Measurements from ENCODE around the gene RERE. TPM values are rescaled to one million over a fixed set of nuclear protein-coding genes. Genes with fewer than 3 reads are reported as not detected.
"Not testable (repeated sequence)": the region's sequence is repeated elsewhere in the genome, so short reads cannot be mapped to it uniquely, and the experiment has no call there.

RERE gene
- total RNA-seq, 1 donor, result 55.0 TPM

DNA sequence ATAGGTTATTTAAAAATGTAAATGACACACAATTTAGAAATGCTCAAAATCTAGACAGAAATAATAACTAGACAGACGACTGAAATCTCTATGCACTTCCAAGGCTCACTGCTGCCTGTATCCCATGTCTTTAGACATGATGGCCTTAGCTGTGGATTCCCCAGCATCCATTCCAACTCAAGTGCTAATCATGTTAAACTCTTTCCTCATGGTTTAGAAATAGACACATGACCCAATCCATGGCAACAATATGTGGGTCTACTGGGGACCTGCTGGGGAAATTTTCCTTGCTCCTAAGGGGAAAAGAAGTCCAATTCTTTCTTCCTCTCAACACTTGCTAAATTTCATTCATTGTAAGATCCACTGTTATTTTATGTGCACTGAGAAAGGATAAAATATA is 311.0 kb downstream of the RERE start:
- H3K36me3 ChIP-seq (ENCODE audit: insufficient read depth, low read length), result no peaks in the 10 kb centered on the region
- no peak overlapping the region for H3K4me2 ChIP-seq (ENCODE audit: insufficient read depth, low read length)
- H3K27ac ChIP-seq (ENCODE audit: low read depth, low read length), result no peak overlapping the region
- no peaks in the 10 kb centered on the region for H3K27me3 ChIP-seq (ENCODE audit: insufficient read depth, low read length)
- H3K79me2 ChIP-seq (ENCODE audit: insufficient read depth, low read length), result peaks cover 13% of the 10 kb centered on the region
- H3K4me3 ChIP-seq (ENCODE audit: insufficient read depth, low read length), result no peak overlapping the region
- no peak overlapping the region for H2AFZ ChIP-seq (ENCODE audit: low read length)
- no peak for DNase-seq (ENCODE audit: insufficient read length, low spot score, missing footprints)
- TF ChIP-seq, protein P1, sequence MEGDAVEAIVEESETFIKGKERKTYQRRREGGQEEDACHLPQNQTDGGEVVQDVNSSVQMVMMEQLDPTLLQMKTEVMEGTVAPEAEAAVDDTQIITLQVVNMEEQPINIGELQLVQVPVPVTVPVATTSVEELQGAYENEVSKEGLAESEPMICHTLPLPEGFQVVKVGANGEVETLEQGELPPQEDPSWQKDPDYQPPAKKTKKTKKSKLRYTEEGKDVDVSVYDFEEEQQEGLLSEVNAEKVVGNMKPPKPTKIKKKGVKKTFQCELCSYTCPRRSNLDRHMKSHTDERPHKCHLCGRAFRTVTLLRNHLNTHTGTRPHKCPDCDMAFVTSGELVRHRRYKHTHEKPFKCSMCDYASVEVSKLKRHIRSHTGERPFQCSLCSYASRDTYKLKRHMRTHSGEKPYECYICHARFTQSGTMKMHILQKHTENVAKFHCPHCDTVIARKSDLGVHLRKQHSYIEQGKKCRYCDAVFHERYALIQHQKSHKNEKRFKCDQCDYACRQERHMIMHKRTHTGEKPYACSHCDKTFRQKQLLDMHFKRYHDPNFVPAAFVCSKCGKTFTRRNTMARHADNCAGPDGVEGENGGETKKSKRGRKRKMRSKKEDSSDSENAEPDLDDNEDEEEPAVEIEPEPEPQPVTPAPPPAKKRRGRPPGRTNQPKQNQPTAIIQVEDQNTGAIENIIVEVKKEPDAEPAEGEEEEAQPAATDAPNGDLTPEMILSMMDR (IDR thresholded peaks at IDR 0.05; ENCODE audit: extremely low read depth, low read depth, low read length), result no peak
- peaks cover 18% of the 10 kb centered on the region for H3K4me1 ChIP-seq (ENCODE audit: insufficient read depth, low read length)
- no peaks in the 10 kb centered on the region for H4K20me1 ChIP-seq (ENCODE audit: insufficient read depth, low read length)
- H3K9me3 ChIP-seq (ENCODE audit: low read depth, low read length), result no peaks in the 10 kb centered on the region

DNA sequence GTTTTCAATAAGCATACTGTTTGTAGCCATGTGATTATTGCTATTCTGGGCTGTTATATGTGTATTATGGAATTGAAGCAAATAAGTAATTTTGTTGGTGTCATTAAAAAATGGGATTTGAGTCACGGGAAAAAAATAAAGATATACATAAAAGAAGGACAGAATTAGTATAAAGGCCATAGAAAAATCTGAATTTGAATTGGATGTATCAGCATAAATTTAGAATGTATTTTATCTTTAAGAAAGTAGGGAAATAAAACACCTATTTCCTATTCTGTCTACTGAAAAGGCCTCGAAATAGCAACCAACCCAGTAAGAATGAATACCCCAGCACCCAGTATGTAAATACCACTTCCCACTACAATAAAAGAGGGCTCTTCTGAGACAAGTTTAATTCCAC is 313.6 kb downstream of the RERE start:
- H3K27me3 ChIP-seq (ENCODE audit: insufficient read depth, low read length), result no peaks in the 10 kb centered on the region
- no peaks in the 10 kb centered on the region for H3K9me3 ChIP-seq (ENCODE audit: low read depth, low read length)
- H3K4me1 ChIP-seq (ENCODE audit: insufficient read depth, low read length), result no peaks in the 10 kb centered on the region
- peaks cover 6% of the 10 kb centered on the region for H3K79me2 ChIP-seq (ENCODE audit: insufficient read depth, low read length)
- no peaks in the 10 kb centered on the region for H4K20me1 ChIP-seq (ENCODE audit: insufficient read depth, low read length)
- TF ChIP-seq, protein P1 (IDR thresholded peaks at IDR 0.05; ENCODE audit: extremely low read depth, low read depth, low read length), result no peak
- no peak overlapping the region for H3K4me2 ChIP-seq (ENCODE audit: insufficient read depth, low read length)
- DNase-seq (ENCODE audit: insufficient read length, low spot score, missing footprints), result no peak
- H2AFZ ChIP-seq (ENCODE audit: low read length), result no peak overlapping the region
- H3K27ac ChIP-seq (ENCODE audit: low read depth, low read length), result no peak overlapping the region
- no peak overlapping the region for H3K4me3 ChIP-seq (ENCODE audit: insufficient read depth, low read length)
- H3K36me3 ChIP-seq (ENCODE audit: insufficient read depth, low read length), result no peaks in the 10 kb centered on the region

DNA sequence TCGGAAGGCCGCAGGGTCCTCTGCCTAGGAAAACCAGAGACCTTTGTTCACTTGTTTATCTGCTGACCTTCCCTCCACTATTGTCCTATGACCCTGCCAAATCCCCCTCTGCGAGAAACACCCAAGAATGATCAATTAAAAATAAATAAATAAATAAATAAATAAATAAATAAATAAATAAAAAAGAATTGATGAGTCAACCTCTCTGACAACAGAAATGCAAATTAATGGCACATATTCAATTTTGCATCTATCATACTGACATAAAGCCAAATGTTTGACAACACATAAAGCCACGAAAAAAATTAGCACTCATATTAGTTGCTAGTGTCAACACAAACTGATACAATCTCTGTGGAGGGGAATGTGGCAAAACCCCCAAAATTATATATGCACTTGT is 314.5 kb downstream of the RERE start:
- not testable (repeated sequence) for DNase-seq (ENCODE audit: insufficient read length, low spot score, missing footprints); H3K36me3 ChIP-seq (ENCODE audit: insufficient read depth, low read length); H3K4me2 ChIP-seq (ENCODE audit: insufficient read depth, low read length); H4K20me1 ChIP-seq (ENCODE audit: insufficient read depth, low read length); H3K79me2 ChIP-seq (ENCODE audit: insufficient read depth, low read length); H3K27ac ChIP-seq (ENCODE audit: low read depth, low read length); H3K4me1 ChIP-seq (ENCODE audit: insufficient read depth, low read length); H3K9me3 ChIP-seq (ENCODE audit: low read depth, low read length); H2AFZ ChIP-seq (ENCODE audit: low read length); H3K27me3 ChIP-seq (ENCODE audit: insufficient read depth, low read length); H3K4me3 ChIP-seq (ENCODE audit: insufficient read depth, low read length)

DNA sequence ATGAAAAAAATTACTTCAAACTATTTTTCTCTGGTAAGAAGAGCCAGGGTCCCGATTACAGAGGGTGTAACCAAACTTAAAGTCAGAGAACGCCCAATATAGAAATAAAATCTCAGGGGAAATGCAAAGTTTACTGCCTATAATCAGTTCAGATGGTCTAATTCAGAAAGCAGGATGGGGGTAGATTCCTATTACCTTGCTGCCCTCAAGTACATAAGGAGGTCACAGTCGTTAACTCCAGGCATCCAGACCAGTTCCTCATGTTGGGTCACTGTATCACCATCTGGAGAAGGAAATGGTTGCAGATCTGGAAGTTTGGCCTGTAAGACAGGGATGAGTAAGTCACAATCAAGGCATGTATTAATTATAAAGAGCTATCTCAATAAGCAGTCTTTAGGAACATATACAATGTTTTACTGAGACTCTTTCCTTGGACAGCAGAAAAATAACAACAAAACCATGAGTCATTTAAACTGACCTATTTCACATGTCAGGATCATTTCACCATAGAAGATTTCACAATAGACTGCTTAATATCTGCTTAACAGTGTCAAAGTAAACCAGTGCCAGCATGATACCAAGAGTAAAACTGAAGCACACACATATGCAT is 320.1 kb downstream of the RERE start:
- H2AFZ ChIP-seq (ENCODE audit: low read length), result no peak overlapping the region
- no peak overlapping the region for H3K4me3 ChIP-seq (ENCODE audit: insufficient read depth, low read length)
- no peaks in the 10 kb centered on the region for H4K20me1 ChIP-seq (ENCODE audit: insufficient read depth, low read length)
- H3K4me1 ChIP-seq (ENCODE audit: insufficient read depth, low read length), result peaks cover 4% of the 10 kb centered on the region
- no peaks in the 10 kb centered on the region for H3K27me3 ChIP-seq (ENCODE audit: insufficient read depth, low read length)
- H3K27ac ChIP-seq (ENCODE audit: low read depth, low read length), result no peak overlapping the region
- DNase-seq (ENCODE audit: insufficient read length, low spot score, missing footprints), result peak; percentile 86
- H3K4me2 ChIP-seq (ENCODE audit: insufficient read depth, low read length), result no peak overlapping the region
- H3K36me3 ChIP-seq (ENCODE audit: insufficient read depth, low read length), result peaks cover 25% of the 10 kb centered on the region
- H3K9me3 ChIP-seq (ENCODE audit: low read depth, low read length), result no peaks in the 10 kb centered on the region
- TF ChIP-seq, protein P1 (IDR thresholded peaks at IDR 0.05; ENCODE audit: extremely low read depth, low read depth, low read length), result no peak
- H3K79me2 ChIP-seq (ENCODE audit: insufficient read depth, low read length), result peaks cover 2% of the 10 kb centered on the region

Measured in osteoblast (primary cell).